B cell (primary cell): ENCODE results near the gene ANKHD1. TPM values are rescaled to one million over a fixed set of nuclear protein-coding genes. Genes with fewer than 3 reads are reported as not detected.

Experiments
- ATAC-seq: fragments of 200-7000 bp; cut with Tn5 transposase; one replicate; pipeline ENCODE4 v1.10.0; 2021; ENCODE audit warnings: low read depth, mild to moderate bottlenecking, moderate number of reproducible peaks, moderate library complexity
- CTCF ChIA-PET: fragments of 350-600 bp; sonication (Branson Sonifier 250); formaldehyde crosslinking; loops from one replicate; lab custom pipeline; 2021; ENCODE audit warnings: antibody characterized with exemption, inconsistent platforms; lab: Charles Lee
- POLR2A ChIA-PET: fragments of 350-600 bp; sonication (Branson Sonifier 250); formaldehyde crosslinking; loops from one replicate; lab custom pipeline; 2021; ENCODE audit warnings: antibody characterized with exemption; lab: Charles Lee
- DNase-seq: peaks from one replicate; pipeline ENCODE4 v3.0.0; 2013
- H2AFZ ChIP-seq: 2 replicates; pipeline ENCODE4 v1.6.1; 2012; ENCODE audit warnings: mild to moderate bottlenecking, low read depth, low read length; ENCODE audit not compliant: insufficient read depth, poor library complexity, severe bottlenecking
- H3K27ac ChIP-seq, 2 donors: 1 replicate in 1 of 2; 2 replicates in 1 of 2; pipeline ENCODE4 v1.5.1; 2012 to 2013; ENCODE audit warnings: low read length in 2 of 2, mild to moderate bottlenecking in 2 of 2, moderate library complexity in 1 of 2
- H3K27me3 ChIP-seq, 4 experiments: fragments of 200-600 bp in 1 of 4; sonication (generic) in 1 of 4; replicated peaks in 1 of 4; 1 replicate in 2 of 4; 2 replicates in 2 of 4; pipeline versions ENCODE4 v1.6.1 to v1.7.0; 2013 to 2016; ENCODE audit warnings: low read length in 3 of 4, mild to moderate bottlenecking in 2 of 4, mixed read lengths in 1 of 4, moderate library complexity in 1 of 4; ENCODE audit not compliant: insufficient read depth in 4 of 4, control insufficient read depth in 3 of 4; ENCODE audit errors: control extremely low read depth in 1 of 4
- H3K36me3 ChIP-seq, 2 experiments: replicated peaks in 1 of 2; 1 replicate in 1 of 2; 2 replicates in 1 of 2; pipeline versions ENCODE4 v1.6.1 to v1.7.1; 2013; ENCODE audit warnings: low read length in 1 of 2; ENCODE audit not compliant: insufficient read depth in 2 of 2, control insufficient read depth in 1 of 2; ENCODE audit errors: control extremely low read depth in 1 of 2, extremely low read depth in 1 of 2
- H3K4me1 ChIP-seq, 2 donors: fragments of 200-600 bp in 1 of 2; sonication (generic) in 1 of 2; 1 replicate in 1 of 2; 2 replicates in 1 of 2; pipeline versions ENCODE4 v1.5.1 to v1.6.1; 2013 to 2017; ENCODE audit warnings: low read length in 2 of 2; ENCODE audit not compliant: control insufficient read depth in 2 of 2, insufficient read depth in 2 of 2
- H3K4me2 ChIP-seq: replicated peaks from 2 replicates; pipeline ENCODE3; 2012; ENCODE audit warnings: mild to moderate bottlenecking, low read depth, low read length; ENCODE audit not compliant: poor library complexity, severe bottlenecking
- H3K4me3 ChIP-seq, 5 experiments: fragments of 200-600 bp in 1 of 5; sonication (generic) in 1 of 5; 1 replicate in 3 of 5; 2 replicates in 2 of 5; pipeline versions ENCODE4 v1.5.1 to v1.7.0; 2011 to 2016; ENCODE audit warnings: low read length in 4 of 5, mild to moderate bottlenecking in 4 of 5, low read depth in 2 of 5, control low read depth in 1 of 5, moderate library complexity in 1 of 5; ENCODE audit not compliant: insufficient read depth in 1 of 5; ENCODE audit errors: control extremely low read depth in 1 of 5, extremely low read depth in 1 of 5
- H3K79me2 ChIP-seq: fragments of 200-600 bp; sonication (generic); one replicate; pipeline ENCODE4 v1.6.0; 2016; ENCODE audit warnings: low read length; ENCODE audit not compliant: control insufficient read depth, insufficient read depth
- H3K9ac ChIP-seq: fragments of 200-600 bp; sonication (generic); 2 replicates; pipeline ENCODE4 v1.6.1; 2017; ENCODE audit warnings: mild to moderate bottlenecking, low read length, moderate library complexity
- H3K9me3 ChIP-seq, 3 donors: one replicate each; pipeline versions ENCODE4 v1.6.1 to v1.7.1; 2013; ENCODE audit warnings: low read length in 2 of 3; ENCODE audit not compliant: control insufficient read depth in 2 of 3, insufficient read depth in 1 of 3; ENCODE audit errors: control extremely low read depth in 1 of 3
- H4K20me1 ChIP-seq: 2 replicates; pipeline ENCODE4 v1.6.0; 2012; ENCODE audit warnings: mild to moderate bottlenecking, low read length; ENCODE audit not compliant: insufficient read depth, control insufficient read depth, poor library complexity, severe bottlenecking
- H3K27ac Mint-ChIP-seq: one replicate; pipeline ENCODE4 v1.8.0; 2021; ENCODE audit warnings: mixed read lengths
- H3K27me3 Mint-ChIP-seq: one replicate; pipeline ENCODE4 v1.8.0; 2021; ENCODE audit warnings: mixed read lengths
- H3K4me1 Mint-ChIP-seq: one replicate; pipeline ENCODE4 v1.8.0; 2021; ENCODE audit warnings: mixed read lengths
- H3K4me3 Mint-ChIP-seq: one replicate; pipeline ENCODE4 v1.8.0; 2021; ENCODE audit warnings: mixed read lengths
- H3K9me3 Mint-ChIP-seq: one replicate; pipeline ENCODE4 v1.8.0; 2022; ENCODE audit warnings: mixed read lengths; ENCODE audit not compliant: insufficient read depth
- CTCF ChIP-seq: fragments of 200-600 bp; IDR thresholded peaks from one replicate; pipeline ENCODE4 v1.8.0; 2022; ENCODE audit warnings: antibody characterized with exemption, mild to moderate bottlenecking
- EZH2 ChIP-seq: IDR thresholded peaks from 2 replicates; pipeline ENCODE4 v1.6.1; 2012; ENCODE audit warnings: borderline replicate concordance, low read depth, mild to moderate bottlenecking, moderate library complexity, low read length; ENCODE audit not compliant: insufficient read depth, poor library complexity, severe bottlenecking
- WGBS: methylation state at CpG from one replicate; pipeline ENCODE4 v1.1.5; 2013; ENCODE audit warnings: missing lambda C conversion rate; ENCODE audit not compliant: insufficient coverage; 5-methylcytosine and 5-hydroxymethylcytosine counted together
- intact Hi-C: fragments of 100-400 bp; cut with micrococcal nuclease; formaldehyde crosslinking; loops from one replicate; pipeline ENCODE4 v1.10.0; 2022
- polyA minus RNA-seq: library from RNA; depleted of rRNA, polyadenylated mRNA; stranded (reverse); fragments of >200 nt; gene quantifications from 2 replicates; pipeline ENCODE4 v1.2.3, GENCODE V29; 2012
- polyA plus RNA-seq: library from polyadenylated mRNA; depleted of rRNA; stranded (reverse); fragments of >200 nt; gene quantifications from 2 replicates; pipeline ENCODE4 v1.2.3, GENCODE V29; 2012
- total RNA-seq, 2 donors: library from RNA; stranded (reverse); fragments of 120-200 nt in 1 of 2; gene quantifications; 1 replicate in 1 of 2; 2 replicates in 1 of 2; pipeline versions ENCODE4 v1.2.3 to v1.2.4, GENCODE V29; 2013 to 2022

Gene ANKHD1
- total RNA-seq, result 244 and 246 TPM in 2 replicates
- total RNA-seq (2013), result 86.2 TPM
- 96.3 and 131 TPM in 2 replicates for polyA plus RNA-seq
- 71.1 and 113 TPM in 2 replicates for polyA minus RNA-seq

GRCh38 chr5:140401362-140402257 is at the start of gene ANKHD1:
ANKHD1 (plus strand) TSS chr5:140401833; CDS start chr5:140401968, 135 bp downstream.
- Histone ChIP-seq H3K9ac (peak within 1 kb of the TSS; percentile 93), H4K20me1 (peaks cover 47% of the 10 kb centered on the region), H2AFZ (peak within 1 kb of the TSS; percentile 96), H3K27ac (peak within 1 kb of the TSS; percentile 84 to 91), H3K4me2 (peak within 1 kb of the TSS; percentile 93), H3K36me3 (peaks cover 0 to 8% of the 10 kb centered on the region in 2 experiments), H3K79me2 (peaks cover 79% of the 10 kb centered on the region), H3K4me3 (peak within 1 kb of the TSS; percentile 80 to 98 (median 92)), H3K4me1 (peaks cover 31% of the 10 kb centered on the region in 2 donors), H3K27me3 (no peaks in the 10 kb centered on the region), H3K9me3 (no peaks in the 10 kb centered on the region)
- ChIA-PET CTCF (interaction anchor here (0.5 to 1.4 kb wide), 7 partner anchors 29 to 751 kb away, joined by 3 to 7 read pairs (median 3); partner anchors contain the start of genes HBEGF, IK and NDUFA2), POLR2A (interaction anchor here (0.9 to 2.2 kb wide), 8 partner anchors 13 to 918 kb away, joined by 3 to 10 read pairs (median 4); partner anchors contain the start of genes CYSTM1, EIF4EBP3, HARS1 and HARS2)
- H3K4me3 Mint-ChIP-seq, result no peak within 1 kb of the TSS
- intact Hi-C loops, result loop anchor here (1.0 to 5.0 kb wide), 15 partner anchors 99 to 921 kb away; partner anchors contain the start of genes APBB3, CYSTM1, EIF4EBP3 and HARS1
- WGBS, result under 1% methylated on average over 78 of the region's 83 CpGs
- TF ChIP-seq EZH2, result no peak
- no peak for TF ChIP-seq CTCF
- DNase-seq (peak; percentile 100), ATAC-seq (peak; percentile 77)
- H3K4me1 Mint-ChIP-seq, result peaks cover 31% of the 10 kb centered on the region
- no peaks in the 10 kb centered on the region for H3K27me3 Mint-ChIP-seq
- no peak within 1 kb of the TSS for H3K27ac Mint-ChIP-seq
- no peaks in the 10 kb centered on the region for H3K9me3 Mint-ChIP-seq
